Mesendoderm (in vitro differentiated cells): ENCODE measurements around the gene ZBED2.

Experiments
- DNase-seq: peaks from one replicate; pipeline ENCODE4 v3.0.0; 2013
- H2AK5ac ChIP-seq: 2 replicates; pipeline ENCODE4 v1.6.1; 2013; ENCODE audit warnings: low read length, inconsistent platforms
- H2BK120ac ChIP-seq: 2 replicates; pipeline ENCODE4 v1.6.1; 2013; ENCODE audit warnings: low read depth, mild to moderate bottlenecking, low read length, moderate library complexity, mixed read lengths
- H2BK15ac ChIP-seq: replicated peaks from 2 replicates; pipeline ENCODE4 v1.6.1; 2013; ENCODE audit warnings: low read depth, mild to moderate bottlenecking, moderate library complexity
- H2BK5ac ChIP-seq: 2 replicates; pipeline ENCODE4 v1.6.1; 2013; ENCODE audit warnings: low read length, inconsistent platforms
- H3K18ac ChIP-seq: 2 replicates; pipeline ENCODE4 v1.6.1; 2013; ENCODE audit warnings: mild to moderate bottlenecking, low read length, mixed read lengths
- H3K23ac ChIP-seq: one replicate; pipeline ENCODE4 v1.6.1; 2013; ENCODE audit warnings: low read length
- H3K27ac ChIP-seq: 2 replicates; pipeline ENCODE4 v1.5.1; 2013; ENCODE audit warnings: low read depth, mild to moderate bottlenecking, inconsistent platforms, low read length, moderate library complexity
- H3K27me3 ChIP-seq: 2 replicates; pipeline ENCODE4 v1.6.1; 2013; ENCODE audit warnings: low read length, control low read depth, mild to moderate bottlenecking, inconsistent platforms; ENCODE audit not compliant: insufficient read depth, poor library complexity
- H3K36me3 ChIP-seq: 2 replicates; pipeline ENCODE4 v1.6.1; 2013; ENCODE audit warnings: low read length, inconsistent platforms; ENCODE audit not compliant: control insufficient read depth, insufficient read depth
- H3K4ac ChIP-seq: one replicate; pipeline ENCODE4 v1.6.1; 2013; ENCODE audit warnings: low read depth, mild to moderate bottlenecking, low read length, moderate library complexity
- H3K4me1 ChIP-seq: 2 replicates; pipeline ENCODE4 v1.6.1; 2013; ENCODE audit warnings: low read depth, low read length, inconsistent platforms; ENCODE audit not compliant: control insufficient read depth
- H3K4me2 ChIP-seq: 2 replicates; pipeline ENCODE4 v1.6.1; 2013; ENCODE audit warnings: low read length
- H3K4me3 ChIP-seq: 2 replicates; pipeline ENCODE4 v1.5.1; 2013; ENCODE audit warnings: mild to moderate bottlenecking, low read length
- H3K56ac ChIP-seq: one replicate; pipeline ENCODE4 v1.6.1; 2013; ENCODE audit warnings: low read length
- H3K79me1 ChIP-seq: 2 replicates; pipeline ENCODE4 v1.6.1; 2013; ENCODE audit warnings: low read length, inconsistent platforms
- H3K79me2 ChIP-seq: 2 replicates; pipeline ENCODE4 v1.6.1; 2013; ENCODE audit warnings: mild to moderate bottlenecking, low read length; ENCODE audit not compliant: control insufficient read depth, insufficient read depth
- H3K9ac ChIP-seq: 2 replicates; pipeline ENCODE4 v1.6.1; 2013; ENCODE audit warnings: low read length, inconsistent platforms
- H4K5ac ChIP-seq: one replicate; pipeline ENCODE4 v1.6.1; 2013; ENCODE audit warnings: low read length
- H4K8ac ChIP-seq: one replicate; pipeline ENCODE4 v1.6.1; 2013; ENCODE audit warnings: low read depth, mild to moderate bottlenecking, control low read depth, low read length, moderate library complexity
- WGBS: extraction: QIAGEN DNeasy Blood & Tissue Kit; methylation state at CpG from one replicate; pipeline ENCODE4 v1.1.7; 2013; ENCODE audit warnings: low lambda C conversion rate, missing lambda C conversion rate; ENCODE audit not compliant: insufficient coverage; ENCODE audit errors: extremely low coverage; 5-methylcytosine and 5-hydroxymethylcytosine counted together

Gene ZBED2

GRCh38 chr3:111601810-111602209, 6.7 kb upstream of the ZBED2 start:
- no peaks in the 10 kb centered on the region for H3K4me1 ChIP-seq
- no peaks in the 10 kb centered on the region for H3K79me1 ChIP-seq
- H3K9ac ChIP-seq = no peak overlapping the region
- H2AK5ac ChIP-seq = no peak overlapping the region
- no peak for DNase-seq
- H3K18ac ChIP-seq = no peak overlapping the region
- no peaks in the 10 kb centered on the region for H3K79me2 ChIP-seq
- no peak overlapping the region for H3K4me2 ChIP-seq
- H3K36me3 ChIP-seq = no peaks in the 10 kb centered on the region
- no peak overlapping the region for H2BK5ac ChIP-seq
- no peaks in the 10 kb centered on the region for H3K27me3 ChIP-seq
- no peak overlapping the region for H3K23ac ChIP-seq
- no peak overlapping the region for H4K8ac ChIP-seq
- no peak overlapping the region for H4K5ac ChIP-seq
- H3K4me3 ChIP-seq = no peak overlapping the region
- no peak overlapping the region for H2BK15ac ChIP-seq
- no CpG with 5 or more reads among the region's 4 CpGs for WGBS
- H3K27ac ChIP-seq = no peak overlapping the region
- no peak overlapping the region for H3K4ac ChIP-seq
- H3K56ac ChIP-seq = no peak overlapping the region
- no peak overlapping the region for H2BK120ac ChIP-seq

- Histone ChIP-seq H3K27ac (no peak overlapping the region), H3K4me1 (no peaks in the 10 kb centered on the region), H3K79me2 (no peaks in the 10 kb centered on the region), H4K5ac (no peak overlapping the region), H3K36me3 (no peaks in the 10 kb centered on the region), H2AK5ac (no peak overlapping the region), H2BK120ac (no peak overlapping the region), H3K27me3 (no peaks in the 10 kb centered on the region), H3K4ac (no peak overlapping the region), H4K8ac (no peak overlapping the region), H3K56ac (no peak overlapping the region), H3K4me2 (no peak overlapping the region), H2BK5ac (no peak overlapping the region), H3K23ac (no peak overlapping the region), H3K9ac (no peak overlapping the region), H3K4me3 (no peak overlapping the region), H2BK15ac (no peak overlapping the region), H3K79me1 (no peaks in the 10 kb centered on the region), H3K18ac (no peak overlapping the region)
- no peak for DNase-seq
- WGBS = no CpG with 5 or more reads among the region's 2 CpGs
Measured at GRCh38 chr3:111598552-111598951, 3.4 kb upstream of the ZBED2 start.

- H3K27ac ChIP-seq = no peak overlapping the region
- H4K5ac ChIP-seq = no peak overlapping the region
- H3K9ac ChIP-seq = no peak overlapping the region
- no peak overlapping the region for H3K4me2 ChIP-seq
- no peak overlapping the region for H2AK5ac ChIP-seq
- no CpG with 5 or more reads among the region's 1 CpG for WGBS
- H3K18ac ChIP-seq = no peak overlapping the region
- H2BK15ac ChIP-seq = no peak overlapping the region
- H3K4me3 ChIP-seq = no peak overlapping the region
- no peak for DNase-seq
- no peaks in the 10 kb centered on the region for H3K79me2 ChIP-seq
- no peaks in the 10 kb centered on the region for H3K79me1 ChIP-seq
- H4K8ac ChIP-seq = no peak overlapping the region
- no peaks in the 10 kb centered on the region for H3K27me3 ChIP-seq
- H3K56ac ChIP-seq = no peak overlapping the region
- H3K4ac ChIP-seq = no peak overlapping the region
- no peaks in the 10 kb centered on the region for H3K36me3 ChIP-seq
- no peak overlapping the region for H2BK120ac ChIP-seq
- no peak overlapping the region for H3K23ac ChIP-seq
- H3K4me1 ChIP-seq = no peaks in the 10 kb centered on the region
- H2BK5ac ChIP-seq = no peak overlapping the region
Measured at GRCh38 chr3:111598139-111598538, 3.0 kb upstream of the ZBED2 start.

GRCh38 chr3:111596328-111596727, 1.2 kb upstream of the ZBED2 start:
- Histone ChIP-seq H4K8ac (no peak overlapping the region), H2BK5ac (no peak overlapping the region), H3K27me3 (no peaks in the 10 kb centered on the region), H3K4ac (no peak overlapping the region), H3K4me2 (no peak overlapping the region), H2AK5ac (no peak overlapping the region), H3K79me1 (no peaks in the 10 kb centered on the region), H3K79me2 (no peaks in the 10 kb centered on the region), H3K56ac (no peak overlapping the region), H3K9ac (no peak overlapping the region), H3K4me1 (no peaks in the 10 kb centered on the region), H3K4me3 (no peak overlapping the region), H2BK15ac (no peak overlapping the region), H3K27ac (no peak overlapping the region), H3K23ac (no peak overlapping the region), H3K18ac (no peak overlapping the region), H2BK120ac (no peak overlapping the region), H4K5ac (no peak overlapping the region), H3K36me3 (no peaks in the 10 kb centered on the region)
- WGBS = no CpG with 5 or more reads among the region's 4 CpGs
- DNase-seq = no peak

- no peak overlapping the region for H4K8ac ChIP-seq
- no peak overlapping the region for H3K4me2 ChIP-seq
- H3K27me3 ChIP-seq = no peaks in the 10 kb centered on the region
- no peak overlapping the region for H3K27ac ChIP-seq
- no CpG with 5 or more reads among the region's 1 CpG for WGBS
- no peak overlapping the region for H3K4me3 ChIP-seq
- H3K9ac ChIP-seq = no peak overlapping the region
- no peaks in the 10 kb centered on the region for H3K36me3 ChIP-seq
- H3K56ac ChIP-seq = no peak overlapping the region
- H3K79me2 ChIP-seq = no peaks in the 10 kb centered on the region
- no peak overlapping the region for H2BK120ac ChIP-seq
- H2AK5ac ChIP-seq = no peak overlapping the region
- no peaks in the 10 kb centered on the region for H3K79me1 ChIP-seq
- H3K23ac ChIP-seq = no peak overlapping the region
- no peaks in the 10 kb centered on the region for H3K4me1 ChIP-seq
- H3K18ac ChIP-seq = no peak overlapping the region
- H2BK5ac ChIP-seq = no peak overlapping the region
- no peak overlapping the region for H3K4ac ChIP-seq
- H4K5ac ChIP-seq = no peak overlapping the region
- no peak for DNase-seq
- no peak overlapping the region for H2BK15ac ChIP-seq
Measured at GRCh38 chr3:111594781-111595180, 365 bp downstream of the ZBED2 start.

GRCh38 chr3:111594205-111594604, 941 bp downstream of the ZBED2 start:
- Histone ChIP-seq H2BK5ac (no peak overlapping the region), H3K56ac (no peak overlapping the region), H3K27ac (no peak overlapping the region), H3K9ac (no peak overlapping the region), H3K18ac (no peak overlapping the region), H3K4me2 (no peak overlapping the region), H4K8ac (no peak overlapping the region), H3K23ac (no peak overlapping the region), H3K36me3 (no peaks in the 10 kb centered on the region), H2BK15ac (no peak overlapping the region), H3K4ac (no peak overlapping the region), H3K79me1 (no peaks in the 10 kb centered on the region), H2BK120ac (no peak overlapping the region), H4K5ac (no peak overlapping the region), H3K27me3 (no peaks in the 10 kb centered on the region), H3K4me3 (no peak overlapping the region), H3K4me1 (no peaks in the 10 kb centered on the region), H2AK5ac (no peak overlapping the region), H3K79me2 (no peaks in the 10 kb centered on the region)
- no CpG with 5 or more reads among the region's 2 CpGs for WGBS
- peak; percentile 37 for DNase-seq
